ENCODE results near the gene TREML1.
"Not testable (repeated sequence)": the region's sequence is repeated elsewhere in the genome, so short reads cannot be mapped to it uniquely, and the experiment has no call there.

TREML1 gene, protein sequence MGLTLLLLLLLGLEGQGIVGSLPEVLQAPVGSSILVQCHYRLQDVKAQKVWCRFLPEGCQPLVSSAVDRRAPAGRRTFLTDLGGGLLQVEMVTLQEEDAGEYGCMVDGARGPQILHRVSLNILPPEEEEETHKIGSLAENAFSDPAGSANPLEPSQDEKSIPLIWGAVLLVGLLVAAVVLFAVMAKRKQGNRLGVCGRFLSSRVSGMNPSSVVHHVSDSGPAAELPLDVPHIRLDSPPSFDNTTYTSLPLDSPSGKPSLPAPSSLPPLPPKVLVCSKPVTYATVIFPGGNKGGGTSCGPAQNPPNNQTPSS

DNA sequence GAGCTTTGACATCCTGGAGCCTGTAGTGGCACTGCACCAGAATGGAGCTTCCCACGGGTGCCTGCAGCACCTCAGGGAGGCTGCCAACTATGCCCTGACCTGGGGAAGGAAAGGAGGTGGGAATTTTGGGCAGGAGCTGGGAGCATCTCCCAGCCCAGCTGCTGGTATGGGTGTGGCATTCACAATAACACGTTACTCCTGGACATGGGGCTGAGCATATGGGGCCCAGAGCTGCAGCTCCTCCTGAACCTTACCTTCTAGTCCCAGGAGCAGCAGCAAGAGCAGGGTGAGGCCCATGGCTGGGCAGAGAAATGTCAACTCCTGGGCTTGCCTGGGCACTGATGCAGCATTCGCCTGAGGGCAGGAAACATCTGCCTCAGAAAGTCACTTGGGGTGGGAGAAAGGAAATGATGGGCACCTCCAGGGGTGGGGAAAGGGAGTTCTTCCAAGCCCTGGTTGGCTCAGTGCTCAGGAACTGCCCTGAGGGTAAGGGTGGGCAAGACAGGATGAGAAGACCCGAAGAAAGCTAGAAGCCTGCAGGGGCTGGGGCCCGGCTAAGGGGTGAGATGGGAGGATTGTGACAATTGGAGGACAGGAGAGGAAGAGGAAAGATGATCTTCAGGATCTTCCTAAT is at the start of gene TREML1:
TREML1 (minus strand) TSS at position 356 of the 634 bp plus-strand sequence; CDS start at position 297, 59 bp downstream.
- no peak for DNase-seq

DNA sequence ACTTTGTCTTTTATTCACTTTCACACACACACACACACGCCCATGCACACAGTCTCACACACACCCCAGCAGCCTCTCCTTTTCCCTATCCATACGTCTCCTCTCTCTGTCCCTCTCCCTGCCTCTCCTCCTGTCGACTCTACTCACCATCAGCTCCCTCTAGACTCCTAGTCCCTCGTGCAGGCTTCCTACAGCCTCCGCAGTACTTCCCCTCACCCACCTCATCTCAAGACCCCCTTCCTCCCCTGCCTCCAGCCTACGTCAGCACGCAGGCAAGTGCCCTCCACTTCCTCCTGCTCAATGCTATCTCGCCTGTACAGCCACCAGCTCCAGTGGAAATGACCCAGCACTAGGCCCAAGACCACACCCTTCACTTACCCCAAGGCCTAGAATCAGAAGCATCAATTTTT is 47.6 kb upstream of the TREML1 start:
- no peak for DNase-seq

DNA sequence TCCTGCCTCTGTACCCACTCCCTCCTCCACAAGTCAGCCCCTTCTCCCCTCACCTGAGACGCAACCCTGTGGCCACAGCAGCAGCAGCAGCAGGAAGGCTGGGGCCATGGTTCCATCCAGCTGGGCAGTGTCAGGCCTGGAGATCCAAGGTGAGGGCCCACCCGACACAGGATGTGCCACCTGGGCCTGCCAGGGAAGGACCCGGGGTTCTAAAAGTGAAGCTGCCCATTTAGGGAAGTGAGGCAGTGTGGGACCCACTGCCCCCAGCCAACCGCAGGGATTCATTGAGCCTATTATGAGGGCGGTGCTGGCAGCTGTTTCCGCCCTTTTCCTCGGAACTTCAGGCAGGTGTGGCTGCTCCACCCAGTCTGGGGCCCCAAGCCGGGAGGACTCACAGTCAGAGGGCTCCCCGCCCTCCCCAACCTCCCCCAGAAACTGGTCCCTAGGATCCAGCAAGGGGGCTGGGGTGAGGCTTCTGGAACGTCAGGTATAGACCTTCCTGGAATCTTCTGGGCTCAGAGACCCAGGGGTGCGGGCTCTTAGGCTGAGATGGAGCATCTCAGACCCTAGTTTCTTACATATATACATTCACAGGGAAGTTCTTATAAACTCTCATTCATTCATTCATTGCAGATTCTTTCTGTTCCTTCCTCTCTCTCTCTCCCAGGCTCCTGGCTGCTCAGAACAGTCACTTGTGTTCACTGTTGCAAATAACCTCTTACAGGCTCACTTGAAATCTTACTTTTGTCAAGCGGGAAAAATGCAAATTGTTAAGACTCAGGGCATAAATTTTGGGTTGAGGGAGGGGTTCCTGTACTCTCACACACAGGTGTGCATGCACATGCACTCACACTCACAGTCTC is 47.0 kb upstream of the TREML1 start, which contains the start of gene TREML2:
TREML2 (minus strand) TSS at position 249 of the 863 bp plus-strand sequence; CDS start at position 108, 141 bp downstream.
- DNase-seq, result no peak

DNA sequence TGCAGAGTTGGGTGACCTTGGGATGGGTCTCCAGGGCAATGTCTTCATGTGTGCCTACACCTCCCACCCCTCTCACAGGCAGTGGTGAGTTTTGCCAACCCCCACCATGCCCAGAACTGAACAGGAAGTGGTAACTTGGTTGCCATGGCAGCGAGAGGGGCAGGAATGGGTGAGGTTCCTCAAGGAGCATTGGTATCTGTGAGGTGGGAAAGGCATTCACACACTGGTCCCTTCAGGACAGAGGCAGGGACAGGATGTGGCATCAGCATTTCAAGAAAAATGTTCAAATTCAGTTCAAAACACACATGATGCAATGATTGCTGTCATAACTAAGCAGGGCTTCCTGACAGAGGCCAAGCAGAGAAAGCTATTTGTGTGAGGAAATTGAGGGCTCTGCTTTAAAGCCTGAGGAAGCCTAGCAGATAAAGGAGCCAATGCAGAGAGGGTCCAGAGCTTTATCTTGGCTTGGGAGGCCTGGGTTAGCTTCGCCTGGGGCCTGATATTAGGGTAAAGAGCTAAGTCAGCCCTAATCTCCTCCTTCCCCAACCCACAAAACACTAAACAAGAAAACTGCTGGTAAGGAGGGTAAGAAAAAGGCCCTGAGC is 46.3 kb upstream of the TREML1 start:
- no peak for DNase-seq

DNA sequence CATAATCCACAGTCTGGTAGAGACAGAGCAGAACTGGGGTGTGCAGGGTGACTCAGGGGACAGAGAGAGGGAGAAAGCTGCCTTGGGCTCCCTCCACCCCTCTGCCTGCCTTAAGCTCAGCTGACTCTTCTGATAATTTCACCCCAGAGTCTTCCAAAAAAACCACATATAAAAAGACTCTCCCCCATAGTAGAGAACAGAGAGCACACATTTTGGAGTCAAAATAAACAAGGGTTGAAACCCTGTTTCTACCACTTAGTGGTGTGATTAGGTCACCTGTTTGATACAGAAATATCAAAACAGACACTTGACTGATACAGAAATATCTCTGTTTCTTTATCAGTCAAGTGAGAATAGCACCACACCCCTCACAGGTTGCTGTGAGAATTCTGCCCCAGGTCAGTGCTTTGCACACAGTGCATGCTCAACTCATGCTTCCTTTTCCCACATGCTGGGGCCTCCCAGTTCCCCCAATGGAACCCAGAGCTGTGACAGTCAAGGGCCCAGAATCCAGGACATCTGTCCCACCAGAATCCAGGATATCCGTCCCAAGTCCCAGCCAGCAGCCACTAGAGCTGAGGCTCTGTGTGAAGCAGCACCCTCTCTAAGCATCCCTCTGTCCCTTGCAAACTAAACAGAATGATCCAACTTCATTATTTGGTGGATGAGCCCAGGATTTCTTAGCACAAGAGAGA is 45.6 kb upstream of the TREML1 start:
- no peak for DNase-seq

DNA sequence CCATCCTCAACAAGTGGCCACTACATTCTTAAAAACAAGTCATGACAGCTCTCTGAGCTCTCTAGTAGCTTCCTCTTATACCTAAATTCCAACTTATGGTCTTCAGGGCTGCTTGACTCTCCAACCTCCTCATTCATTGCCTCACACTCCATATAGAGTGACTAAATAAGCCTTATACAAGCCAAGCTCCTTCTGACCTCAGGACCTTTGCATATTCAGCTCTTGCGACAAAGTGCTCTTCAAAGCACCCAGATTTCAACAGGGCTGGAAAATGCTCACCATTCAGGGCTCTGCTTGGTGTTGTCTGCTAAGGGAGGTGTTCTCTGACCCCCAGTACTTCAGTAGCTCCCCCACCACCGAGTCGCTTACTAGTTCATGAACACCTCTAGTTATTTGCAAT is 43.1 kb upstream of the TREML1 start:
- no peak for DNase-seq

DNA sequence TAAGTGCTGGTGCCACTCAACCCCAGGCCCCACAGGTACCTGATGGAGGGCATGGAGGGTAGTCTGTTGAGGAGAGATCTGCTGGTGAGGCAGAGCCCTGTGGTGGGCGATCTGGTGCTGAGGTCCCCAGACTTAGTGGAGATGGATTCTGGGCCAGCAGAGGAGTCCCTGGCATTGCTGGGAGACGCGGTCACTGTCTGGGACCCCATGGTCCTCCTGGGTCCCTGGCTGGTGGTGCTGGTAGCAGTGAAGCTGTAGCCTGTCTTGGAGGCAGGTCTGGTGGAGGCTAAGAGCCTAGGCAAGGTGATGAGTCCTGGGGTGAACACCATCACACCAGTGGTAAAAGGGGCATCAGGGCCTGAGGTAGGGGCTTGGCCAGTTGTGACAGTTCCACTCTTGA is 40.2 kb upstream of the TREML1 start:
- DNase-seq, result no peak

DNA sequence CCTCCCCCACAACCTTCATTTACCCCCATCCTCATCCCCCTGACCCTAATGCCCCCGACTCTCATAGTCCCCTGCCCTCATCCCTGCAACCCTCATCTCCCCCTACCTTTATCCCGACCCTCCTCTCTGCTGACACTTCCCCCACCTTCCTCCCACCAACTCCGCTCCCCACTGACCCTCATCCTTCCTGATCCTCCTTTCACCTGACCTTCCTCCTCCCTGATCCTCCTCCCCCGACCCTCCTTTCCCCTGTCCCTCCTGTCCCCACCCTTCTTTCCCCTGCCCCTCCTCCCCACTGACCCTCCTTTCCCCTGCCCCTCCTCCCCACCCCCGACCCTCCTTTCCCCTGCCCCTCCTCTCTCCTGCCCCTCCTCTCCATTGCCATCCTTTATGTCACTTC is 39.7 kb upstream of the TREML1 start:
- no peak for DNase-seq

DNA sequence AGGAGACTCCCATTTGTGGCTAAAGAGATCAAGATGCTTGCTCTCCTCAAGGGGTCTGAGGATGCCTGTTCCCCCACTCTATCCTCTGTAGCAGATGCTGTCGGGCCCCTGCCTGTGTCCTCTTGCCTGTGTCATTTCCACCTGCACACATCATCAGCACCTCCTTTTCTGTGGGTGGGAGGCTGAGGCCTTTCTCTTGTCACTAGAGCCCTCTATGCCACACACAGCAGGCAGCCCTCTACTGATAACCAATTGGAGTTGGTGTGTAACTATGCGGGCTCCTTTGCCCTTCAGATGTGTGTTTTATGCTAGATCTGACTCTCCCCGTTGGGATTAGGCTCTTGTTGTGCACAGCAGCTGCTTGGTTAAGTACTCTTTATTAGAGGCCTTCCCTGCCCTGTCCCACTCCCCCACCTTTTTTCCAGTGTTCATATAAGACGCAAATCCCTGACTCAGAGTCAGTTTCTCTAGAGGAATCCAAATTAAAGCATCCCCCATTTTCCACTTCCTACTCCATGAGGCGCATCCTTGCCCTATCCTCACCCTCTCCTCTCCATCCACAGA is 39.1 kb upstream of the TREML1 start:
- DNase-seq, result no peak

DNA sequence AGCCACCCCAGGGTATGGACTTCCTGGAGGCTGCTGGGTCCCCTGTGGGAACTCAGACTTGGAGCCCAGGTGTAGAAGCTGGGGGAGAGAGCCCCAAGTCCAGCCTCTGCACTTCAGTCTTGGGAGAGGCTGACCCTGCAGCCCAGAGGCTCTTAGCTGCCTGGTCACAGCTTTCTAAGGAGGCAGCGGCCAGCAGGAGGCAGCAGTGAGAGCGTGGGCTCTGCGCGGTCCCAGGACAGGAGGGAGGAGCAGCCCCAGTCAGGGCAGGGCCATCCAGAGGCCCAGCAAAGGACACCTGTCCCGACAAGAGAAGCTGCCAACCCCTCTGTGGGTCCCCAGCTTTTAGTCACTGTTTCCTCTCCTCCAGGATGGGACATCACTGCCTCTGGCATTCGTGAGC is 37.4 kb upstream of the TREML1 start:
- DNase-seq, result no peak

DNA sequence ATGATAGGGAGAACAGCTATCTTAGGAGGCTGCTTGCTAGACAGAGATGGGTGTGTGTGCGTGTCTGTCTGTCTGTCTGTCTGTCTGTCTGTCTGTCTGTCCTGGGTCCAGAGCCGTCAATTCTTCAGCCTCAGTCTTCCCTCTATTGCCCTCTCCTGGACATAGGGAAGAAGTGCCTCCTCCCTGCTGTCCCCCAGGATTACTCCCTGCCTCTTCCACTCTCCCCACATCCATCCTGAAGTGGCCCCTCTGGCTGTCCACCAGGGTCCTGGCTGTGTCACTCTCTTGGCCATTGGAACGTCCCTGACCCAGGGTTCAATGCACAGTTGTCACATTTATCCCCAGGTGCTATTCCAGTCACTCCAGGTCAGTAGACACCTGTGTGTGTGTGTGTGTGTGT is 36.6 kb upstream of the TREML1 start:
- DNase-seq, result no peak

DNA sequence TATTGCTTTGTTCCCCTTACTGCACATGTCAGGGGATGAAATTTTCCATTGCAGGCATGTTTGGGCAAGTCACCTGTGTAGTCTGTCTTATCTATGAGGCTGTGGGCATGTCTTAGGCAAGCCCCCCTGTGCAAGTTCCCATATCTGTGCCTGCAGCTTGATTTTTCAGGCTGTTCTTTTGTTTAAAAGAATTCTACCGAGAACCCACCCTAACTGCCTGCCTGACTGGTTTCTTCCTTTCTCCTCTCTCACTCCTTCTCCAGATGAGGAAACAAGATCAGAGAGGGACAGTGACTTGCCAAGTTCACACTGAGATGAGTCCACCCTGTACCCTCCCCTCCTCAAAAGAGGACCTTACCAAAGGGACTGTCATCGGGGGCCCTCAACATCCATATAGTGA is 35.8 kb upstream of the TREML1 start:
- no peak for DNase-seq

DNA sequence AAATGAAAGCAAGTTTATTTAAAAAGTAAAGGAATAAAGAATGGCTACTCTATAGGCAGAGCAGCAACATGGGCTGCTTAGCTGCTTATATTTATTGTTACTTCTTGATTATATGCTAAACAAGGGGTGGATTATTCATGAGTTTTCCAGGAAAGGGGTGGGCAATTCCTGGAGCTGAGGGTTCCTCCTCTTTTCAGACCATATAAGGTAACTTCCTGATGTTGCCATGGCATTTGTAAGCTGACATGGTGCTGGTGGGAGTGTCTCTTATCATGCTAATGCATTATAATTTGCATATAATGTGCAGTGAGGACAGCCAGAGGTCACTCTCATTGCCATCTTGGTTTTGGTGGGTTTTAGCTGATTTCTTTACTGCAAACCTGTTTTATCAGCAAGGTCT is 34.9 kb upstream of the TREML1 start:
- DNase-seq, result not testable (repeated sequence)

DNA sequence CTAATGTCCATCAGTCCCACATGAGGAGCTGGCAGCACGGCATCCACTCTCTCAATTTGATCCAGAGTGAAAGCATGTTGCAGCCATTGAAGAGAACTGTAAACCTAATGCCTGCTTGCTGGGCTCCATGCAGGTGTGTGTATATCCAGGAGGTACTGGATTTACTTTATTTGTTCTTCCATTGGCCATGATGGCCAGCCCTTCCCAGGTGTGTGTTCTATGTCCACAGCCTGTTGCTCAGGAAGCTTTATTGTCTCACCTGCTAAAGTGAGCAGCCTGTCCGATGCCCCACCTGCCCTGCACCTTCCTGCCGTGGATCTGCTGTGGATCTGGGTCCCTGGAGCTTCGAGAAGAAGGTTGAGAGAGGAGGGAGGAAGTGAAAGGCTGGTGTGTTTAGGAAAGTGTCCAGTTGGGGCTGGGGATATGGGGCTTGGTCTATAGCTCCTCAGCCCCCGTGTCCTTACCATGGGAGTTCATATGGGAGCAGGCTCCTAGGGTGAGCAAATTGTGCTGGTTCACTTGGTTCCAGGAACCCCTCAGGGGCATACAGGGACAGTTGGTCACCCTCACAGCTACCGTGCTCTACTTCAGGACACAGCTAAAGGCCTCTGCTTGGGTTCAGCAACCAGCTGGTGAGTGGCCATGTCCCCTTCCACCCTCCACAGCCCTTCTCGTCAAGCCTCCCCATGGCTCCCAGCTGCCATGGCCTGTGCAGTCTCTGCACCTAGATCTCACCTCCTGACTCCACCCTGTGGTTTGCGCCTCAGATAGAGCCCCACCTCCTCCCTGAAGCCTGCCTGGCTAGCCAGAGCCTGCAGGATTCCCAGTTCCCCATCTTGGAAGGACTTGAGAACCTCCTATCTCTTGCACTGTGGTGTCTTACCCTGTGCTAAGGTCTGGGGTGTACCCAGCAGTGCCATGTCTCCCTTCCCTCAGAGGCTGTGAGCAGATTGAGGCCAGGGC is 34.1 kb upstream of the TREML1 start:
- no peak for DNase-seq

DNA sequence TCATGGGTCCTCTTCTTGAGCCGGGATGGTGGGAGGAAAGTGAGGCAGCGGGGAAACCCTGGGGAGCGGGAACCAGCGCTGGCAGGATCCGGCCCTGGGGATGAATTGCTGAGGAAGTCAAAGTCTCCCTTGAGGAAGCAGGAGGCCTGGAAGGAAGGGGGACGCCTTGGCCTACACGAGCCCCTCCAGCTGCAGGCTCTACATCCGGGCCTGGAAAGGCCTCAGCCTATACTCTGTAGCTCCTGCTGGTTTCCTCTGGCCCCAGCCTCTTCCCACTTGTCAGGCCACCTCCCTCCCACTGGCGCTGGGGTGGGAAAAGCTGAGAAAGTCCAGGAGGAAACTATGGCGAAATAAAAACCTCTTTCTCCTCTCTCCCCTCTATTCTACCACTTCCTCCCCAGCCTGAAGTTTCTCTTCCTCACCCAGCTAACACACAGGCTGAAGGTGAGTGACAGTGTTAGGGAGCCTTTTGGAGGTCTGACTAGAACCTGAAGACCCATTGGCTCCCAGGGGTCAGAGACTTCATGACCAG is 31.9 kb upstream of the TREML1 start:
- DNase-seq, result no peak

DNA sequence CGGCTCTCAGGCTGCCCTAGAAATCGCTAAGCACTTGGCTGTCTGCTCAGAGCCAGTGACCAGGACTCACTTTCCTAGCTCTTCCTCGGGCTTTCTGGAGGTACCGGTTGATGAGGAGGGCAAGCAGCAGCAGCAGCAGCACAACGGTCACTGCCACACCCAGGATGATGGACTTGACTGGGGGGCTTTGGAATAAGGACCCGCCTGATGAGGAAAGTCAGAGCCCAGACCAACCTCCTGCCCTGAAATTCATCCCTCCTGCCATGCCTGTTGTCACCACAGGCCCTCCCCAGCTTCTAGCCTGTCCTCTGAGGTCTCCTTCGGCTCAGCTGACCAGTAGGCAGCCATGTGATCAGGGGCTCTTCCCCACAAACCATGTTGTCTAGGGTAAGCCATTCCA is 30.6 kb upstream of the TREML1 start:
- DNase-seq, result no peak

DNA sequence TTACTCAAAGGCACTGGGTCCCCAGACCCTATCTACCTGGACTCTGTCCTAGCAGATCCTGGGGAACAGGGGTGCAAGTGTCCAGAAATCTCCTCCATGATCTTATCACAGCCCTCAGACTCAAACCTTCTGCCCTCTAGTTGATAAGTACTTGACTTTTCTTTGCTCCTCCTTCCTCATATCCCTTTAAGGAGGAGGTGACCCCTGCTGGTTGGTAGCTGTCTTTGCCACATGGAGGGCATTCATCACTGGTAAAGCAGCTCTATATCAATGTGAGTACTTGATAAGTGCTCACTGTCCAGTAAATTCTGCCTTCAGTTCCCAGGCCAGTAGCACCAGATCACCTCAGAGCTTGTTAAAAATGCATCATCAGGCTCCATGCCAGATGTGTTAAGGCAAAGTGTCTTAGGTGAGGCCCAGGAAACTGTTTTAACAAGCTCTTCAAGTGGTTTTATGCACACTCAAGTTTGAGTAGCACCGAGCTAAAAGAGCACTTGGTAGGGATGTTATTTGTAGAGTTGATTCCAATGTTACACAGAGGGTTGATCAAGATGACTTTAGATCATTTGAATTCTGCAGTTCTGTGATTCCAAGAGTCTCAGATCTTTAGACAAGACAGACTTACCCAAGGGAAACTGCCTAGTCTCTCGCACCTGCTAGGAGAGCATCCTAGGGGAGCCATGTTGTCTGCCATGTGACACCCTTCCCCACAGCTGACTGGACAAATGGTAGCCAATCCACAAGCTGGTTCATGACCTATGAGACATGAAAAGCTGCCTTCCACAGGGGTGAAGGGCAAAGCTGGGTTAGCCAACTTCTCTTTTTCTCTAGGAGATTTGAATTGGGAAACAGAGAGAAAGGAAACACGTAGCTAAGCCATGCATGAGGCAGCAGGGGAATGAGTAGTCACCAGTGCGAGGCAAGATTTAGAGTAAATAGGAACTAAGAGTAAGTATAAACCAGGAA is 28.2 kb upstream of the TREML1 start:
- DNase-seq, result peak; percentile 24

DNA sequence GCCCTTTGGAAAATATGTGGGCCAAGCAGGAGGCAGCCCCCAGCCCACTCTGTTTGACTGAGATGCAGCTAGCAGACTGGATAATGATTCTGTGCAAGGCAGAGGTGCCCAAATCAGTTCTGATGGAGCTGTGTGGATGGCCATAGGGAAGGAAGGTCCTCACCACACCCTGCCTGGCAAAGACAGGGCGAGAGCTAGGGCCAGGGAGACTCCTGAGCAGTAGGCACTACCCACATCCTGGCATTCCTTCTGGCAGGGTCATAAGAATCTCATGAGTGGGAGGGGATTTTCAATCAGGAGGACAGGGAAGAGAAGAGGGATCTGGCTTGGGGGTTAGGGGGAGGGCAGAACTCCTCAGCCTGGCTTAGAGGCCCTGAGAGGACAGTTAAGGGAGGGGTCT is 27.4 kb upstream of the TREML1 start:
- DNase-seq, result no peak

DNA sequence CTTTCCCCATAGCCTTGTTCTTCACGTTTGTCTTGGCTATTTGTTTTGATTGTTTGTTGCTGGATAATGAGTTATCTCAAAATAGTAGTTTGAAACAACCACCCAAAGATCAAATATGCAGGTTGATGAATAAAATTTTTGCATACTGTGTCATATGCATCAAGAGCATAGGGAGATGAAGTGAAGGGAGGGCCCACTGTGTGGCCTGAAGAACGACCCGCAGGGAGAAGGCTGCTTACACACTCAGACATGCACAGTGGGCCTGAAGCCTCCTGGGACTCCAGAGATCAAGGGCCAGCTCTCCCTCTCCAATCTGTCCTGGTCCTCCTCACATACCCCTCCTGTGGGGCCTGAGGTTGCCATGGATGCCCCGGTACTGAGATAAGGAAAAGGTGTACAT is 25.0 kb upstream of the TREML1 start:
- no peak for DNase-seq

DNA sequence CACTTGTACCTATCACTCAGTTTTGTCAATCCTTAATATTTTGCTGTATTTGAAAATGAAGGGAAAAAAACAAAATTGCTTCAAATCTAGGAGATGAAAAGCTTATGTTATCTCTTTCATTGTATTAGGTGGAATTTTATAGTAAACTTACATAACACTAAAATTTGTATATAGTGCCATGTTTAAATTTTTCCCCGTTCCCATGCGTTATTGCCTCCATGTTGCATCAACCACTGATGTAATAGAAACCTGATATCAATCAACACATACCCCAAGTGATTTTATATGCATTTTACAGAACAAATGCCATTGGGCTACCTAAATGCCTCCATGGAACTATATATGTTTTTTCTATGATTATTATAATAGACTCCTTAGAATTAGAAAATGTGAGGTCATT is 23.5 kb upstream of the TREML1 start:
- no peak for DNase-seq
